ENCODE measurements around the gene MPHOSPH9.

The MPHOSPH9 gene

DNA sequence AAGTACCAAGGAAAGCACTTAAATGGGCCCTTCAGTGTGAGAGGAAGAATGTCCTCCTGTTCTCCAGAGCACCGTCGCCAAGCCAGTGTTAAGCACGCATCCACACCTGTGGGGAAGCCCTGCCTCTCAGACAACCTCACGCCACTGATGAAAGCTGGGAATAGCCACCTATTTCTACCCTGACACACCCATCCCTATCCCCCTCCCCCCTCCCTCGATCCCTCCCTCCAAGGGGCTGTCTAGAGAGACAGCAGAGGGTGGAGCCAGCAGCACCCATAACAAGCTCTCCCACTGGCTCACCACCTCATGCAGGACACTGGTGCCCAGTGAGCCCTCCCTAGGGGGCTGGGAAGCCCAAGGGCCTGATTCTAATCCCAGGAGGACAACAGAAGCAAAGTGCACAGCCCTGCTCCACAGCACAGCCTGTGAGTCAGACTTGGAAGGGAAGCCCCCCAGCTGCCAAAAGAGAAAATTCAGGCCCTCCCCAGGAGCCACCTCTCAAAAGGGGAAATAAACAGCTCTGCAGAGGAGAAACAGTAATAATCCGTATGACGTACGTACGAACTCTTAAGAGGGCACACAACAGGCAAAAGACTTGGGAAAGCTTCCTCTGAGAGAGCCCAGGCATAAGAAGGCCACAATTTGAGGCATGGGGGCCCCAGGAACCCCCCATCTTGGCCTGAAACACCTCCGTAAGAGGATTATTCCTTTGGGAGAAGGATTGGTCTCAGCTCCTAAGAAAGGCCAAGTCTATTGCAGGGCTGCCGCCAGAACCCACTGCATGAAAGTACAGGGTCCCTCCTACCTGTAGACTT is 89.8 kb downstream of the MPHOSPH9 start:
- Histone ChIP-seq H3K27ac (ENCODE audit: low read depth, low read length) (peak overlapping the region; percentile 55), H3K4me1 (ENCODE audit: control insufficient read depth in 5 of 5, insufficient read depth in 5 of 5, low read length in 5 of 5) (peaks cover 12 to 40% (median 37%) of the 10 kb centered on the region in 5 donors), H3K9ac (ENCODE audit: low read length in 5 of 5) (peak overlapping the region in 2 of 5 donors; percentile 7 to 21), H3K27me3 (ENCODE audit: control insufficient read depth in 5 of 5, insufficient read depth in 4 of 5, low read length in 5 of 5) (no peaks in the 10 kb centered on the region), H3K36me3 (ENCODE audit: control insufficient read depth in 5 of 5, insufficient read depth in 5 of 5, low read length in 5 of 5) (no peaks in the 10 kb centered on the region), H3K4me3 (ENCODE audit: low read depth in 1 of 5, low read length in 5 of 5) (peak overlapping the region in 1 of 5 donors; percentile 17), H3K9me3 (ENCODE audit: control insufficient read depth in 5 of 5, low read length in 5 of 5) (no peaks in the 10 kb centered on the region)

DNA sequence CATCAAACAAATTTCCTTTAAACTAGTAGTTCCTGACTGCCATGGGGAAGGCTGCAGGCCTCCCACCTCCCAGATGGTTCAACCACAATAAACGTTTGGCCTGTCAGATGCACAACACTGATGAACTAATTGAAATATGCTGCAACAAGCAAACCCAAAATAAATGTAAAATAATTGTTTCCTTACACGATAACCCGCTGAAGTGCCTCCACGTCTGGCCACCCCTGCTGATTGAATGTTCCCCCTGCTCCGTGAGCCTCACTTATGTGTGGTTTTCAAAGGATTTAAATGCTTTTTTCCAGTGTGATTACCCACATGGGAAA is 90.5 kb downstream of the MPHOSPH9 start:
- Histone ChIP-seq H3K9ac (ENCODE audit: low read length in 5 of 5) (peak overlapping the region in 2 of 5 donors; percentile 7 to 21), H3K9me3 (ENCODE audit: control insufficient read depth in 5 of 5, low read length in 5 of 5) (no peaks in the 10 kb centered on the region), H3K4me1 (ENCODE audit: control insufficient read depth in 5 of 5, insufficient read depth in 5 of 5, low read length in 5 of 5) (peaks cover 12 to 40% (median 37%) of the 10 kb centered on the region in 5 donors), H3K27me3 (ENCODE audit: control insufficient read depth in 5 of 5, insufficient read depth in 4 of 5, low read length in 5 of 5) (no peaks in the 10 kb centered on the region), H3K4me3 (ENCODE audit: low read depth in 1 of 5, low read length in 5 of 5) (no peak overlapping the region), H3K36me3 (ENCODE audit: control insufficient read depth in 5 of 5, insufficient read depth in 5 of 5, low read length in 5 of 5) (no peaks in the 10 kb centered on the region), H3K27ac (ENCODE audit: low read depth, low read length) (peak overlapping the region; percentile 55)

DNA sequence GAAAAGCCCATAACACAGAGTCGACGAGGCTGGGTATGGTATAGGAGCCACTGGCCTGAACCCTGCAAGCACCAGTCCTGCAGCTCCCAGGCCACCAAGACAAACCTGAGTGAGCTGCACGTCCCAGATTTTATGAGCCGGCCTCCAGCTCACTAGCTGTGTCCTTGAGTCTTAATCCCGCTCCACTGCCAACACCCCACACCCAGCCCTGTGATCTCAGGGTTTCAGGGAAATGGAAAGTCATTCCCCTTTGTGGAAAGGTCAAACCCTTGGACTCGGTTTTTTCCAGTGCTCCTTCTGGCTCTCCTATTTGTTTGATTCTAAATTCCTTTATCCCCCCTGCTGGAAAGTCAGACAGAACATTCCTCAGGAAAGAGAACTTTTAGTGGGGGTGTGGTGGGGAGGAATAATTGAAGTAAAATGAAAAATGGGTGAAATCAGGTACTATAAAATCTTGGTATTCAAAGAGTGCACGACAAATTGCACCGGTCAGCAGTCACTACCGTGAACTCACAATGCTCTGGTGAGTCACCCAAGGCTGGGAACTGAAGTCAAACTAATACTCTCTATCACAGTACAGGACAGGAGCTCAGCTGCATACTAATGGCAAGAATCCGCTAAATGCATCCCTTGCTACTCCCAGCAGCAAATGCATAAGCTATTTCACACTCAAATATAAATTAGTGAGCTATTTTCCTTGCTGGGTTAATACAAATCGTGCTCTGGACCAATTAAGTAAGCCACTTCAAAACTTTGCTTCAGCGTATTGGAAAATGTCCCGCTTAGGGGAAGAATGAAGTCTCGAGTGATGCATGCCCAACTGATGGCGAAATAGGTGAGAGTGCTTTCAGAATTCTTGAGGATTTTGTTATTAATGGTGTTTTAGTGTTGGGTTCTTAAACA is 91.1 kb downstream of the MPHOSPH9 start:
- no peaks in the 10 kb centered on the region for H3K36me3 ChIP-seq (ENCODE audit: control insufficient read depth in 5 of 5, insufficient read depth in 5 of 5, low read length in 5 of 5)
- H3K9ac ChIP-seq (ENCODE audit: low read length in 5 of 5): peak overlapping the region in 2 of 5 donors; percentile 26 to 54
- H3K4me1 ChIP-seq (ENCODE audit: control insufficient read depth in 5 of 5, insufficient read depth in 5 of 5, low read length in 5 of 5): peaks cover 12 to 40% (median 37%) of the 10 kb centered on the region in 5 donors
- H3K9me3 ChIP-seq (ENCODE audit: control insufficient read depth in 5 of 5, low read length in 5 of 5): no peaks in the 10 kb centered on the region
- no peaks in the 10 kb centered on the region for H3K27me3 ChIP-seq (ENCODE audit: control insufficient read depth in 5 of 5, insufficient read depth in 4 of 5, low read length in 5 of 5)
- H3K4me3 ChIP-seq (ENCODE audit: low read depth in 1 of 5, low read length in 5 of 5): peak overlapping the region in 1 of 5 donors; percentile 7
- H3K27ac ChIP-seq (ENCODE audit: low read depth, low read length): peak overlapping the region; percentile 55

- Histone ChIP-seq H3K4me3 (ENCODE audit: low read depth in 1 of 5, low read length in 5 of 5) (peak overlapping the region in 1 of 5 donors; percentile 7), H3K27ac (ENCODE audit: low read depth, low read length) (peak overlapping the region; percentile 55), H3K4me1 (ENCODE audit: control insufficient read depth in 5 of 5, insufficient read depth in 5 of 5, low read length in 5 of 5) (peaks cover 12 to 40% (median 37%) of the 10 kb centered on the region in 5 donors)
Measured at GRCh38 chr12:123140676-123141614, 92.0 kb downstream of the MPHOSPH9 start.

GRCh38 chr12:123139926-123140675 is 92.8 kb downstream of the MPHOSPH9 start:
- Histone ChIP-seq H3K27me3 (ENCODE audit: control insufficient read depth in 5 of 5, insufficient read depth in 4 of 5, low read length in 5 of 5) (no peaks in the 10 kb centered on the region), H3K9me3 (ENCODE audit: control insufficient read depth in 5 of 5, low read length in 5 of 5) (no peaks in the 10 kb centered on the region), H3K36me3 (ENCODE audit: control insufficient read depth in 5 of 5, insufficient read depth in 5 of 5, low read length in 5 of 5) (no peaks in the 10 kb centered on the region), H3K4me3 (ENCODE audit: low read depth in 1 of 5, low read length in 5 of 5) (no peak overlapping the region), H3K4me1 (ENCODE audit: control insufficient read depth in 5 of 5, insufficient read depth in 5 of 5, low read length in 5 of 5) (peaks cover 12 to 40% (median 37%) of the 10 kb centered on the region in 5 donors), H3K9ac (ENCODE audit: low read length in 5 of 5) (peak overlapping the region in 1 of 5 donors; percentile 58), H3K27ac (ENCODE audit: low read depth, low read length) (peak overlapping the region; percentile 27)

More at GRCh38 chr12:123140676-123141614, 92.0 kb downstream of the MPHOSPH9 start:
- Histone ChIP-seq H3K27me3 (ENCODE audit: control insufficient read depth in 5 of 5, insufficient read depth in 4 of 5, low read length in 5 of 5) (no peaks in the 10 kb centered on the region), H3K9me3 (ENCODE audit: control insufficient read depth in 5 of 5, low read length in 5 of 5) (no peaks in the 10 kb centered on the region), H3K36me3 (ENCODE audit: control insufficient read depth in 5 of 5, insufficient read depth in 5 of 5, low read length in 5 of 5) (no peaks in the 10 kb centered on the region), H3K9ac (ENCODE audit: low read length in 5 of 5) (peak overlapping the region in 2 of 5 donors; percentile 26 to 54)

DNA sequence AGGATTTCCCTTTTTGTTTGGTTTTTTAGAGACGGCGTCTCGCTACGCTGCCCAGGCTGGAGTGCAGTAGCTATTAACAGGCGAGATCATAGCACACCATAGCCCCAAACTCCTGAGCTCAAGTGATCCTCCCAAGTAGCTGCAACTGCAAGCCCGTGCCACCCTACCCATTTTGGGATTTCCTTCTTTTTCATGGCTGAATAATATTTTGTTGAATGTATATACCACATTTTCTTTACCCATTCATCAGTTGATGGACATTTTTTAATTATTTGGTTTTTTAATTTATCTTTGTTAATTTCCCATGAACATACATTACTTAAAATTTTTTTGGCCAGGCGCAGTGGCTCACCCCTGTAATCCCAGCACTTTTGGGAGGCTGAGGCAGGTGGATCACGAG is 97.3 kb downstream of the MPHOSPH9 start:
- Histone ChIP-seq H3K9me3 (ENCODE audit: control insufficient read depth in 5 of 5, low read length in 5 of 5) (no peaks in the 10 kb centered on the region), H3K27me3 (ENCODE audit: control insufficient read depth in 5 of 5, insufficient read depth in 4 of 5, low read length in 5 of 5) (no peaks in the 10 kb centered on the region), H3K4me3 (ENCODE audit: low read depth in 1 of 5, low read length in 5 of 5) (no peak overlapping the region), H3K36me3 (ENCODE audit: control insufficient read depth in 5 of 5, insufficient read depth in 5 of 5, low read length in 5 of 5) (no peaks in the 10 kb centered on the region), H3K4me1 (ENCODE audit: control insufficient read depth in 5 of 5, insufficient read depth in 5 of 5, low read length in 5 of 5) (peaks cover 11 to 26% (median 22%) of the 10 kb centered on the region in 5 donors), H3K27ac (ENCODE audit: low read depth, low read length) (no peak overlapping the region), H3K9ac (ENCODE audit: low read length in 5 of 5) (no peak overlapping the region)

DNA sequence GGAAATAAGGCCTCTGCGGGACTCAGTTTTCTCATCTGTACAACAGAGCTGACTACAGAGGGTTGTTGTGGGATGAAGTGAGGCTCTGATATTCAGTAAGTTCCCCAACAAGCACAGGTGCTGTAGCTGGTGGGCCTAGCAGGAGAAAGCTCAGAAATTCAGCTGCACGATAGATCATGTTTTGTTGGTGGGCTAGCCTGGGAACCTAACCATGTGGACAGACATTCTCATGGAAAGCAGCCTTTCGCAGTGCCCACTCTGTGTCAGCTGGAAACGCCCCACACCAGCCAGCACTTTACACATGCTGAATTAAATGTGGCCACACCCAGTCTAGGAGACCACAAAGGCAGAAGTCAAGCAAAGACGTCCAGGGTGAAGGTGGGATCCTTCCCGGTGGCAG is 98.1 kb downstream of the MPHOSPH9 start:
- Histone ChIP-seq H3K9ac (ENCODE audit: low read length in 5 of 5) (no peak overlapping the region), H3K27me3 (ENCODE audit: control insufficient read depth in 5 of 5, insufficient read depth in 4 of 5, low read length in 5 of 5) (no peaks in the 10 kb centered on the region), H3K9me3 (ENCODE audit: control insufficient read depth in 5 of 5, low read length in 5 of 5) (no peaks in the 10 kb centered on the region), H3K36me3 (ENCODE audit: control insufficient read depth in 5 of 5, insufficient read depth in 5 of 5, low read length in 5 of 5) (no peaks in the 10 kb centered on the region), H3K27ac (ENCODE audit: low read depth, low read length) (no peak overlapping the region), H3K4me1 (ENCODE audit: control insufficient read depth in 5 of 5, insufficient read depth in 5 of 5, low read length in 5 of 5) (peaks cover 9 to 19% (median 16%) of the 10 kb centered on the region in 5 donors), H3K4me3 (ENCODE audit: low read depth in 1 of 5, low read length in 5 of 5) (no peak overlapping the region)

DNA sequence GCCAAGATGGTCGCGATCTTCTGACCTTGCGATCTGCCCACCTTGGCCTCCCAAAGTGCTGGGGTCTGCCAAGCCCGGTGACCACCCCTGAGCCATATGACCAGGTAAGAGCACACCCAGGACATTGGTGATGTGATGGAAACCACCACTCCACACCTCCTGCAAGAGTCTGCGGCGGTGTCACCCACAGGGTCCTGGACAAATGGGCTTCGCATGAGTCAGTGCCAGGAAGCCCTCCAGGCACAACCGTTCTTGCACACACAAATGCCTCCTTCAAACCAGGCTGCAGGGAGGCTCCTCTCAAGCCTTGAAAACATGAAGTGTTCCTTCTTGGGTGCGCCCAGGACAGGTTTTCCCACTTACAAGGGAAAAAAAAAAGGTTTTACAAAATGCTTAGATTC is 98.7 kb downstream of the MPHOSPH9 start:
- Histone ChIP-seq H3K36me3 (ENCODE audit: control insufficient read depth in 5 of 5, insufficient read depth in 5 of 5, low read length in 5 of 5) (no peaks in the 10 kb centered on the region), H3K4me1 (ENCODE audit: control insufficient read depth in 5 of 5, insufficient read depth in 5 of 5, low read length in 5 of 5) (peaks cover 9 to 21% (median 16%) of the 10 kb centered on the region in 5 donors), H3K9ac (ENCODE audit: low read length in 5 of 5) (no peak overlapping the region), H3K9me3 (ENCODE audit: control insufficient read depth in 5 of 5, low read length in 5 of 5) (no peaks in the 10 kb centered on the region), H3K4me3 (ENCODE audit: low read depth in 1 of 5, low read length in 5 of 5) (no peak overlapping the region), H3K27me3 (ENCODE audit: control insufficient read depth in 5 of 5, insufficient read depth in 4 of 5, low read length in 5 of 5) (no peaks in the 10 kb centered on the region), H3K27ac (ENCODE audit: low read depth, low read length) (no peak overlapping the region)

GRCh38 chr12:123133701-123134100 is 99.2 kb downstream of the MPHOSPH9 start:
- H3K4me3 ChIP-seq (ENCODE audit: low read depth in 1 of 5, low read length in 5 of 5): no peak overlapping the region
- H3K27me3 ChIP-seq (ENCODE audit: control insufficient read depth in 5 of 5, insufficient read depth in 4 of 5, low read length in 5 of 5): no peaks in the 10 kb centered on the region
- H3K27ac ChIP-seq (ENCODE audit: low read depth, low read length): no peak overlapping the region
- peaks cover 9 to 21% (median 16%) of the 10 kb centered on the region in 5 donors for H3K4me1 ChIP-seq (ENCODE audit: control insufficient read depth in 5 of 5, insufficient read depth in 5 of 5, low read length in 5 of 5)
- H3K36me3 ChIP-seq (ENCODE audit: control insufficient read depth in 5 of 5, insufficient read depth in 5 of 5, low read length in 5 of 5): no peaks in the 10 kb centered on the region
- H3K9ac ChIP-seq (ENCODE audit: low read length in 5 of 5): no peak overlapping the region
- no peaks in the 10 kb centered on the region for H3K9me3 ChIP-seq (ENCODE audit: control insufficient read depth in 5 of 5, low read length in 5 of 5)

All from subcutaneous abdominal adipose tissue (tissue), 5 donors.